Measurements from ENCODE around the gene RHBDL1.

The RHBDL1 gene

DNA sequence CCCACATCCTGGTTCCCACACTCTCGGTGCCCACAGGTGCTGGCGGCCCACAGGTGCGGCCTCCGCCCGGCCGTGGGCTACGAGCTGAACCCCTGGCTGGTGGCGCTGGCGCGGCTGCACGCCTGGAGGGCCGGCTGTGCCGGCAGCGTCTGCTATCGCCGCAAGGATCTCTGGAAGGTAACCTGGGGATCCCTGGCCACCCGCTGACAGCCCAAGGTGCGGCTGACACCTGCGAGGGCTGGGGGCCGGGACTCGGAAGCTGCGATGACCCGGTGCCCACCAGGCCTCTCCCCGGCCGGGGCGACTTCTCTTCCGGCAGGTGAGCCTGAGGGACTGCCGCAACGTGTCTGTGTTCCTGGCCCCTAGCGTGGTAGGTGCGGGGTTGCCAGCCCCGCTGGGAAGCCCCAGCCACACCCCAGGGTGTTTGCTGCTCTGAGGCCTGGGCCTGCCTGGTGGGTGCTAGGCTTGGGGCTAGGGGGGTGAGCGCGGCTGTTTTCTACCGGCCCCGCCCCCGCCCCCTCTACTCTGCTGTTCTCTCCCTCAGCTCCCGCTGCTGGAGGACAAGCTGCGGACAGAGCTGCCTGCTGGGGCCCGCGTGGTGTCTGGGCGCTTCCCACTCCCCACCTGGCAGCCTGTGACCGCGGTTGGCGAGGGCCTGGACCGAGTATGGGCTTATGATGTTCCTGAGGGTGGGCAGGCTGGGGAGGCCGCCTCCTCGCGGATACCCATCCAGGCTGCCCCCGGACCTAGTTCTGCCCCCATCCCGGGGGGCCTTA is 46.5 kb downstream of the RHBDL1 start:
- DNase-seq = no peak

DNA sequence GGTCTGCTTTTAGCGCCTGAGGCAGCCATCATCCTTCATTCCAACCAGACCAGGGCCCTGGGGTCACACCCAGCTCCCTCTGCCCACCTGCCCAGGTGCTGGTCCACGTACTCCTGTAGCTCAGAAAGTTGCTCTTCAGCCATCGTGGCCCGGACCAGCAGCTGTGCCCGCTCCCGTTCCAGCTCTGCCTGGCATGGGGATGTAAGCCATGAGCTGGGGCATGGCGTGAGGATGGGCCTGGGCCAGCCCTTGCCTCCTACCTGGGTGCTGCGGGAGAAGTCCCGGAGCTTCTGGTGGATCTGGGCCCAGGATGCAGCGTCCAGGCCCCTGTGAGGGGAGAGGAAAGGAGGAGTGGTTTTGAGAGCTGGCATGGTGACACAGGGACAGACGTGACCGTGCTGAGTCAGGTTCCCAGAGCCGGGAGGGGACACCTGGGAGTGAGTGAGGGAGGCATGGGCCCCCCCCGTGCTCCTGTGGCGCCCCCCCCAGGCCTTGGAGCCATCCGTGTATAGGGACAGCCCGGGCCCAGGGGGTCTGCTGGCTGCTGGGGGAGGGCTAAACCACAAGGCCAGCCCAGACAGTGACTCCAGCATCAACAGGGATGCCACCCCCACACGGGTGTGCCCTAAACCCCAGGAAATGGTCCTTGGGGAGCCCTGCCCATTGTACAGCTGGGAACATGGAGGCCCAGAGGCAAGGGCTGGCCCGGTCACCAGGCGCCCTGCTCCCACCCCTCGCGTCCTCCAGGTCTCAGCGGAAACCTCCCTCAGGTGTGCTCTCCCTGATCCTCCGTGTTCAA is 47.6 kb downstream of the RHBDL1 start:
- no peak for DNase-seq

DNA sequence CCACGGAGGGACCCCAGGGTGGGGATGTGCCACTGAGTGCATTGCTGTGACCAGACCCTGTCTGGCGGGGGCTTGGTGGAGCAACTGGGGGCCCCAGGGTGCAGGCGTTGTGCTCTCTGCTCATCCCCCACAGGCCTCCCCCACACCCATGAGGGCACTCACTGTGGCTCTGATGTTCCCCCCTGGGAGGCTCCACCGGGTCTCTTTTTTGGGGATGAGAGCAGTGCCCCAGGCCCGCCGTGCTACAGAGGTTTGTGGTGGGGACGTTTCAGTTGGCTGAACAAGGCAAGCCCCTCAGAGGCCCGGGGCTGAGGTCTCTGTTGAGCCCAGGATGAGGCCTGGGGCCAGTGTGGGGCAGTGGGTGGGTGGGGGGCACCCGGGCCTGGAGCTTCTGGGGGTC is 48.2 kb downstream of the RHBDL1 start:
- DNase-seq = no peak

DNA sequence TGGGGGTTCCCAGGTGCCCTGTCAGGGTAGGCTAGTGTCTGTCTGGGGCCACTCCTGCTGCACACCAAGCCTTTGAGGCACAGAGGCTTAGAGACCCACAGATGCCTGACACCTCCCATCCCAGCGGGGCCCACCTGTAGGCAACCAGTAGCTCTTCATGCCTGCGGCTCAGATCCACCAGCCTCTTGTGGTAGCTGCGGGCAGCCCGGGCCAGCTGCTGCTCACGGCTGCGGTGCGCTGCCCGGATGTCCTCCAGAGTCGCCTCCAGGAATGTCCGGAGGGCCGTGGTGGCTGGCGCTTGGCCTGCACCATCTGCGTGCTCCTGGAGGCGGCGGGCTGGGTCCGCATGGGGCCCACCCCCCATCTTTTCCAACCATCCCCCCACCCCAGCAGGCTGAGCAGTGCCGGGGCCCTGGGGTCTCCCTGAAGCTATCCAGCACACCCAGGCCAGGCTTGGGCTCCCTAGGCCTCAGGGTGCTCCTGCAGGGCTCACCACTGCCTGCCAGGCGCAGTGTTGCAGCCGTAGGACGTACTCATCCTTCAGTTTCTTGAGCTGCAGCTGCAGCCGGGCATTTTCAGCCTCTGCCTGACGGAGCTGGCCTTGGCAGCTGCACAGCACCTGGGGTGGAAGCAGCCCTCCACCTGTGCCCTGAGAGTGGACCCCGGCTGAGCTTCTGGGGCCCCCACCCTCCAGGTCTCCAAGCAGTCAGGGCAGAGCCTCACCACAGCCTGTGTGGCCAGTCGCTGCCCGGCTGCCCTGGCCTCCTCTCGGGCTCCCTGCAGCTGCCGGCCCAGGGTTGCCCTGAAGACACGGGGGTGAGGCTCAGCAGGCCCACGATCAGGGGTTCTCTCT is 48.9 kb downstream of the RHBDL1 start:
- DNase-seq = no peak

DNA sequence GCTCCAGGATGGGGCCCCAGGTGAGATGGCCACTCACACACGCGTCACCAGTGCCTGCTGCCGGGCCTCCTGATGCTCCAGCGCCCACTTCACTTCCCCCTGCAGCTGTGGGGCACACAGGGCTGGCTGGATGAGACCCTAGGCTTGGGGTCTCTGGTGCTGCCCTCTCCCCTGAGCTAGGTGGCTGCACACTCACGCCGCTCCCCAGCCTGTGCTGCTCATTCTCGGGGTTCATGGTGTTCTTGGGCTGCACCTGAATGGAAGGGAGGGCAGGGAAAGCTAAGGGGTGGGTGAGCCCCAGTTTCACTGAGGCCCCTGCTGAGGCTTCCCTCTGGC is 49.5 kb downstream of the RHBDL1 start:
- DNase-seq = no peak

DNA sequence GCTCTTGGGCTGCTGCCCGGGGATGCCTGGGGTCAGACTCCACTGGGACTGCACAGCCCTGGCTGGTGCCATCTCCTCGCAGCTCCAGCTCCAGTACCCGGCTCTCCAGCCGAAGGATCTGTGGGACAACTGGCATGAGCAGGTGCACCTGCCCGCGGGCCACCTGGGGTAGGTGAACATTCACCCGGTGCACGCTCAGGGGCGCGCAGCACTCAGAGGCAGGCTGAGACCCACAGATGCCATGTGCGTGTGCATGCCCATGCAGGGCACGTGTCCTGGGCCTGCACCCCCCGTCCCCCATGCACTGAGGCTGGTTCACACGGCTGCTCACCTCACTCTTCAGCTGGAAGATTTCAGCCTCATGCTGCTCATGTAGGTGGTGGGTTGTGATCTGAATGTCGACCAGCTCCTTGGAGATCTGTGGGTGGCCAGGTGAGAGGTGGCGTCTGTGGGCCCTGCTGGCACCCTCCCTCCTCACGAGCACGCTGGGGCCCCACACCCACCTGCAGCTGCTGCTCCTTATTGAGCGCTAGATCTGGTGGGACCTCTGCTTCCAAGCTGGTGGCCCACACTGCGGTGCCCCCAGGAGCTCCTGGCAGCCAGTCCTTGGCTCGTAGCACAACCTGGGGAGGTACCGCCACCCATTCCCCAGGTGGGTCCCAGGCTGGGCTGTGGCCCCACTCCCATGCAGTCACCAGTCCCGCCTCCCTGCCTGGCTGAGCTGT is 50.2 kb downstream of the RHBDL1 start:
- no peak for DNase-seq

DNA sequence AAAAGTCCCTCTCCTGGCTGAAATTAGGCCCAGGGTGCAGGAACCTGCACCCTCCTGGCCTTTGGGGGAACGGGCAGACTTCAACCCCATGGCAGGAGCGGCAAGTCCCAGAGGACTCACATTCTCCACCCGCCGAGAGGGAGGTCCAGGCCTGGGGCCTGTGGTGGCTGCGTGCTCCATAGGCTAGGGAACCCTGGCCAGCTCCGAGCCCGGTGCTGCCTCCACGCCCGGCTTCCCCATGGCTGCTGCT is 50.6 kb downstream of the RHBDL1 start:
- no peak for DNase-seq

DNA sequence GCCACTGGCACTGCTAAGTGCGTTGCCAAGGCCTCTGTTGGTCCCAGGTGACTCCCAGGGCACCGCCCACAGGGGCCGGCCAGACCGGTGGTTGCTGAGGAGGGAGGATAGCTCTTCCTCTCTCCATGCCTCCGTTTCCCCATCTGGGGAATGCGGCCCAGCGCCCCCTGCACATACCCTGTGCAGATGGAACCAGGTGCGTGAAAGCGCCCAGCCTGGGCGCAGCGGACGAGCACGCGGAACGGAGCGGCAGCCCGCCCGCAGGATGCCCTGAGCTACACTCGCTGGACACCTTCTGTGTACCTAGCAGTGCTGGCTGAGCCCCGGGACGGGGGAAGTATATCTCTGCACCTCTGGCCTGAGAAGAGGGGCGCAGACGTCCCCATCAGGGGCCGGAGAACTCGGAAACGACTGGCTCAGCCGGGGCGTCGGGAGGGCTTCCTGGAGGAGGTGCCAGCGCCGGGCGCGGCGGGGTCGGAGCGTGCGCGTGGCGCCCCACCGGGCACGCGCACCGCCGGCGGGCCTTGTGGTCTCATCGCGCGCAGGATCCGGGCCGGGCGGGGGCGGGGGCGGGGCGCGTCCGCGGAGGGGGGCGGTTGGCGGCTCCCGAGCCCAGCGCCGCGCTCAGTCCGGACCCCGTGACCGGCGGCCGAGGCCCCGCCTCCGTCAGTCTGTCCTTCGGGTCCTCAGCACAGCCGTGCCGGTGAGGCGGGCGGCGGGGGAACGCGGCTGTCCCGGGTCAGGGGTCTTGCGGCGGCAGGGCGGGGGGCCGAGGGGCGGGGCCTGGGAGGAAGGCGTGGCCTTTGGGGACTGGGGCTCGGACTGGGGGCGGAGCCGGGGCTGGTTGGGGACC is 51.2 kb downstream of the RHBDL1 start, which contains the start of the genes CCDC78 and HAGHL:
CCDC78 (minus strand) TSS at position 6 of the 853 bp plus-strand sequence. CDS start 76 bp downstream, outside the sequence.
HAGHL (plus strand) TSS at position 669 of the 853 bp plus-strand sequence. CDS start 404 bp downstream, outside the sequence.
- peak; percentile 83 for DNase-seq

DNA sequence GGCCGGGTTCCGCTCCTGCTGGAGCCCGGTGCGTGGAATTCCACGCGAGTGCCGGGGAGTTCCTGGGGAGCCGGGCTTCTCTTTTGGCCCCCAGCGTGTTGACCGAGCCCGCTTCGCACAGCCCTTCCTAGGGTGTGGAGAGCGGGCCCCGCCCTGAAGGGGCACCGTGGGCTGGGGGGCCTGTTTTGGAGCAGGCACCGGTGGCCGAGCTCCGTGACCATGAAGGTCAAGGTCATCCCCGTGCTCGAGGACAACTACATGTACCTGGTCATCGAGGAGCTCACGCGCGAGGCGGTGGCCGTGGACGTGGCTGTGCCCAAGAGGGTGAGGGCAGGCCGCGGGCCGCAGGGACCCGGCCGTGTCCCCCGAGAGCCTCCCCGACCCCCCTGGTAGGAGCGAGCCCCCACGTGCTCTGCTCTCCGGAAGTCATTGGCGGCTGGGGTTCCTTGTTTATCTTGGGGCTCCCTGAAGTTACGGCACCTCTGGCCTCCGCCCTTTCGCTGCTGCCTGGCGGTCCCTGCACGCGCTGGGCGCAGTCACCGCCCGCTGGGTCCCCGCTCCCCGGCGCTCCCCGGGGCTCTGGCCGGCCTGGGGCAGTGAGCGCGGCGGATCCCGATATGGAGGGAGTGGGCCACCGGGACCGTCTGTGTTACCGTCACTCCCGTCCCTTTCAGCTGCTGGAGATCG is 52.0 kb downstream of the RHBDL1 start:
- DNase-seq = peak; percentile 62
